Hematopoietic multipotent progenitor cell treated with erythropoietin and hydrocortisone succinate and interleukin-3 and kit ligand, for 15 days (in vitro differentiated cells): ENCODE data around the gene TCN2.
"Not testable (repeated sequence)": the region's sequence is repeated elsewhere in the genome, so short reads cannot be mapped to it uniquely, and the experiment has no call there.

Experiments
- DNase-seq: peaks from one replicate; pipeline ENCODE4 v3.0.0-alpha.2; 2015; ENCODE audit warnings: low spot score

The TCN2 gene

DNA sequence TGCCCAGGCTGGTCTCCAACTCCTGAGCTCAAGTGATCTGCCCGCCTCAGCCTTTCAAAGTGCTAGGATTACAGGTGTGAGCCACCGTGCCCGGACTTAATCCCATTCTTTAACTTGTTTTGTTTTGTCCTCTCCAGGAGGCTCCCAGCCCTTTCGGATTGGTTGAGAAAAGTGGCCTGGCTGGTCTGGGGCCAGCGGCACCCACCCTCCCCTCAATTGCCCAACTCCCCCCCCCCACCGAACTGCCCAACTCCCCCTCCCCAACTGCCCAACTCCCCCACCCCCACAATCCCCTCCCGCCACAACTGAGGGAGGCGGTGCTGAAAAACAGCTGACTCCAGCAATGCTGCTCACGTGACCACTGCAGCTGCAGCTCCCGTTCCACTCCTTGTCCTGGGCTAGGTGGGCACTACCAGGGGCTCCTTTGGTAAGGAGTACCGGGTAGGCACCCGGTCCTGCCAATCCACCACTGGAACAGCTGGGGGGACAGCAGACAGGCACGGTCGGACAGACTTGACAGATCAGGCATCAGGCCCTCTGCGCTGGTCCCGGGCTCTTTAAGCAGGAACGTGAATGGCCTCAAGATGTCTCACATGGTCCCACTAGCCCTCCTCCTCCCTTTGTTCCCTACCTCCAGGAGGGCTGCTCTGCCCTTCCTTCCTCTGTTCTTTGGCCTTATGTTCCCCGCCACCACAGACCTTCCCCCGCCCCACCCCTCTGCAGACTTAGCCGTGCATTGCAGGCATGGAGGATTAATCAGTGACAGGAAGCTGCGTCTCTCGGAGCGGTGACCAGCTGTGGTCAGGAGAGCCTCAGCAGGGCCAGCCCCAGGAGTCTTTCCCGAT is at the start of gene TCN2:
TSS of gene TCN2 (plus strand) at position 720 of the 845 bp plus-strand sequence. CDS start 158 bp downstream, outside the sequence.
- peak; percentile 33 for DNase-seq

DNA sequence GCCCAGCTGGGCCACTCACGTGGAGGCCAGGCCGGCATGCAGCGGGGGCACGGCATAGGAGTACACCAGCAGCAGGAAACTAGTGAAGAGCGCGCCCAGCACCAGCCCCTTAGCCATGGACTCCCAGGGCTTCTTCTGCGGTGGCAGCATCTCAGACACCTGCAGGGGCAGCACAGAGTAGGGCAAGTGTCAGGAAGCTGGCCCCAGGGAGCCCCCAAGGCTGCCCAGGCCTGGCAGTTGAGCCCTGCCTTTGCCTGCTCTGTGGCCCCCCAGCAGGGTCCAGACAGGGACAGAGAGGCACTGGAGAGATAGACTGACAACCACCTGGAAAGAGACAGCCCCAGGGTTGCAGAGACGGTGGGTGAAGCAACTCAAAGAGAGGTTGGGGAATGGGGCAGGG is 49.7 kb upstream of the TCN2 start:
- no peak for DNase-seq

DNA sequence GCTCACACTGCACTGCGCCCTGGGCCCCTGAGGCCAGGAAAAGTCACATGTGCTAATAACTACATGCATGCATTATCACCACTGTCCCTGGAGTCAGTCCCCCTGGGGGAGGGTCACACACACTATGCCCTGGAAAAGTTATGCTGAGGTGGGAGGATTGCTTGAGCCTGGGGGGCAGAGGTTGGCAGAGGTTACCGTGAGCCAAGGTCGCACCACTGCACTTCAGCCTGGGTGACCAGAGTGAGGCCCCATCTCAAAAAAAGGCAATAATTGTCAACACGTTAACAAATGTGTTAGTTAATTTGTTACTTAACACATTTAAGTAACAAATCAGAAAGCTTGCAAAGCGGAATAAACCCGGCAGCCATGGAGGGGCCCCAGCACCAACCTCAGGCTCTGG is 47.1 kb upstream of the TCN2 start:
- no peak for DNase-seq

DNA sequence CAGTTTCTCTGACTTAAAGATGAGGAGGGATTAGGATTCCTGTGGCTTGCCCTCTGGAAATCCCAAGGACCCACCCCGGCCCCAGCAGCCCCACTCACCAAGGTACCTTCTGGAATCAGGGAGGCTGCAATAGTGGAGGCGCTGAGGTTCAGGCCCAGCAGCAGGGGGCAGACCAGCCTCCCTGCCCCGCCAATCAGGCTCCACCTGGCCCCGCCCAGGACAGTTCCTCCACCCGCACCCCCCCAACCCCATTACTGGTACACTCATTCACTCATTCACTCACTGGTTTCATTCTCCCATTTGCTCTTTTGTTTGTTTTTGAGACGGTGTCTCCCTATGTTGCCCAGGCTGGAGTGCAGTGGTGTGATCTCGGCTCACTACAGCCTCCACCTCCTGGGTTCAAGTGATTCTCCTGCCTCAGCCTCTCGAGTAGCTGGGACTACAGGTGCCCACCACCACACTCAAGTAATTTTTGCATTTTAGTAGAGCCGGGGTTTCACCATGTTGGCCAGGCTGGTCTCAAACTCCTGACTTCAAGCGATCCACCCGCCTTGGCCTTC is 46.3 kb upstream of the TCN2 start:
- peak; percentile 65 for DNase-seq

DNA sequence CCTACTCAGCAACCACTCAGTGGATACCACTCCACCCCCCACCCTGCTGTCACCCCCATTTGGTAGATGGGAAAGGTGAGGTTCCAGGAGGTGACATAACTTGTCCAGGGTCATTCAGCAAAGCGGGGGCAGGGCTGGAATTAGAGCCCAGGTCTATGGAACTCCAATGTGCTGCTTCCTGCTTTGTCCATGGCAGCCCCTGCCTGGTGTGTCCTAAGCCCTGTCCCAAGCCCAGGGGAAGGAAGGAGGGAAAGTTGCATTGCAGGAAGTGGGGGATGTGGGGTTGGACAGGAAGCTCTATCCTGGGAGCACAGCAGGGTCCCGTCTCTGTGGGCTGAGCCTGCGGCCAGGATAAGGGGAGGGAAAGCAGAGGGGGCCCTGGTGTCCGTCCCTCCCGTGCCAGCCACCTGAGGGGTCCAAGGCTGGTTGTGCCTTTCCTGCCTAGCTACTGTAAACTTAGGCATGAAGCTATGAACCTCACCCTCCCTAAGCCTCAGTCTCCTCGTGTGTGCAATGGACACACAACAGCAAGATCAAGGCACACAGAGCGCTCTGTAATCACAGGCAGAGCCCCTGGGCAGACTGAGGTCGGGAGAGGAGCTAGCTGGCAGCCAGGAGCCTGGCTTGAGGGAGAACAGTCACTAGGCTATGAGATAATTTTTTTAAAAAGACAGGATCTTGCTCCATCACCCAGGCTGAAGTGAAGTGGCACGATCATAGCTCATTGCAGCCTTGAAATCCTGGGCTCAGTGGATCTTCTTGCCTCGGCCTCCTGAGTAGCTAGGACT is 45.4 kb upstream of the TCN2 start:
- peak; percentile 51 for DNase-seq

DNA sequence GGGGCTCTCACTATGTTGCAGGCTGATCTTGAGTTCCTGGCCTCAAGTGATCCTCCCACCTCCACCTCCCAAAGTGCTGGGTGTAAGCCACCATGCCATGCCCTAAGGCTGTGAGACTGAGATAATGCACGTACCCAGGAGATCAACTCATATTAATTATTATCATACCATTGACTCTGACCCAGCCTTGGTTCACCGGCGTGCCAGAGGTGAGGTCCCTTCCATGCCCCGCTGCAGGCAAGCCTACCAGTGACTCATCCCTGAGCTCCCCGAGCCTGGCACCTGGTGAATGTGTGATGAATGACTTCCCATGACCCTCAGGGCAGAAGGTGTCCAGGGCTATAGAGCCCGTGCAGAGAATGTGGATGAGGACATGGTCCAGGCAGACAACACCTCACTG is 44.6 kb upstream of the TCN2 start:
- DNase-seq, result peak; percentile 78

DNA sequence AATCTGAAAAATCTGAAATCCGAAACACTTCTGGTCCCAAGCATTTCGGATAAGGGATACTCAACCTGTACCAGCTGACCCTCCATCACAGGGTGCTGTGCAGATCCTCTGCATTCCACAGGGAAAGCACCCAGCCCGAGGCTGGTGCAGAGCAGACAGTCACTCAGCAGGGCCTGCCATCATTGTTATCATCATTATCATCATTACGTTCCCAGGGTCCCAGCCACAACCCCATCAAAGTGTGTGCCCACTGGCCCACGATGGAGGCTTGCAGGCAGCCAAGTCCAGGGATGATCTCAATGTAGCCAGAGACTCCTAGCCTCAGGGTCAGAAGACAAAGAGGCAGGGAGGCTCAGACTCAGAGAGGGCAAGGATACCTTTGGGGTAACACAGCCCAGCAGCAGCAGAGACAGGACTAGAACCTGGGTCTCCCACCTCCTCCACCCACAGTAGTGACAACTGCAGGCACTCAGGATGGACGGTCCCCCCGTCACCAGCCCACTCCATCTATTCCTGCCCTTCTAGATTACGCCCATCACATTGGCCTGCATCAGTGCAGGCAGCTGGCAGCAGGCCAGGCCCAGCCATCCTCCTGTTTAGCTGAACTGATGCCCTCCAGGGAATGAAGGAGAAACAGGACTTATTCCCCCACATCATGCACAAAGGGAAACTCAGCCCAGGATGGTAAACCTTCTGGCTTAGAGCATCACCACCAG is 42.8 kb upstream of the TCN2 start:
- DNase-seq, result peak; percentile 46

DNA sequence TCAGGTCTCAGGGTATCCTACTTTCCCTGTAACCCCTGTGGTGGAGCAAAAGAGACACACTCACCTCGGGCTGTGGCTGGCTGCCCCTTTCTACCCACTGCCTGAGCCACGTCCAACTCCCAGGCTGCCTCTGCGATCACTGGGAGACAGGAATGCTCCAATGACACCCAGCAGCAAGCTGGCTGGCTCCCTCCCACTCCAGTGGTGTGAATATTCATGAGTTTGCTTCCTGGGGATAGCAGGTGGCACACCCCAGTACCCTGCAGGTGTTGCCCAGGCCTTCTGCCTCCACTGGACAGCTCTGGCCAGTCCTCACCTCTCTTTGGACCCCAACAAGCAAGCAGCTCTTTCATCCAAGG is 42.2 kb upstream of the TCN2 start:
- DNase-seq, result no peak

DNA sequence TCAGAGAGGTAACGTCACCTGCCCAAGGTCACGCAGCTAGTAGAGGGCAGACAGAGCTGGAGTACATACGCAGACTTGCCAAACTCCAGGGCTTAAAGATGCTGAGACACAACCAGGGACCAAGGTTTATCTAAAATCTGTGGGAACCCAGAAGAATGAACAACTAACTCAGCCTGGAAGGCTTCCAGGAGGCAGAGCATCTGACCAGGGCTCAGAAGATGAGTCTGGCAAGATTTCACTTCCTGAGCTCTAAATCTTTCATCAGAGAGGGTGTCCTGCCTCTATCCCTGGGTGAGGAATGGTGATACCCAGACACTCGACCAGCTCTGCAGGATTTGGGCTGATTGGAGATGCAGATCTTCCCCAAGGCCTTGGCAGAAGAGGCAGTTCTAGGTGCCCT is 41.6 kb upstream of the TCN2 start:
- no peak for DNase-seq

DNA sequence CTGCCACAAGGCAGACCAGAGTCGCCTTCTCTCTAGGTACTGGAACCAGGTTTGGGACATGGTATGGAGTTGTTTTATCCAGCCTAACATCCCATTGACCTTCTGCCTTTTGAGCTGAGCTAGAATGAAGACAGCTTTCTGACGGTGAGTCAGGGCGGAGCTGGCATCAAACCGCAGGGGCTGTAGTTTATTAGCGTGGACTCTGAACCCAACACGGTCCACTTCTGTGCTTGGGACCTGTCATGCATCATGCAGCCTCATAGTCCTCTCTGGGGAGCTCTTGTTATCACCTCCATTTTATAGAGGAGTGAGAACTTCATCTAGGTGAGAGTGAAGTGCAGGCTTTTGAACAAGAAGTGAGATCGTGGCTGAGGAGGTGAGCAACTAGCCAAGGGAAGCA is 40.8 kb upstream of the TCN2 start:
- DNase-seq, result no peak

DNA sequence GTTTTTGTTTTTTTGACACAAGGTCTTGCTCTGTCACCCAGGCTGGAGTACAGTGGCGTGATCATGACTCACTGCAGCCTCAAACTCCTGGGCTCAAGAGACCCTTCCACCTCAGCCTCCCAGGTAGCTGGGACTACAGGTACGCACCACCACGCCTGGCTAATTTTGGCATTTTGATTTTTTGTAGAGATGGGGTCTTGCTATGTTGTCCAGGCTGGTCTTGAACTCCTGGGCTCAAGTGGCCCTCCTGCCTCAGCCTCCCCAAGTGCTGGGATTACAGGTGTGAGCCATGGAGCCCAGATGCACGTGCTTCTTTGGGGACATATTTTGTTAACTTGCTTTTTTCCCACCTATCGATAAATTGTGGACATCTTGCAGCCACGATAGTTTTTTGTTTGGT is 39.7 kb upstream of the TCN2 start:
- DNase-seq, result not testable (repeated sequence)

DNA sequence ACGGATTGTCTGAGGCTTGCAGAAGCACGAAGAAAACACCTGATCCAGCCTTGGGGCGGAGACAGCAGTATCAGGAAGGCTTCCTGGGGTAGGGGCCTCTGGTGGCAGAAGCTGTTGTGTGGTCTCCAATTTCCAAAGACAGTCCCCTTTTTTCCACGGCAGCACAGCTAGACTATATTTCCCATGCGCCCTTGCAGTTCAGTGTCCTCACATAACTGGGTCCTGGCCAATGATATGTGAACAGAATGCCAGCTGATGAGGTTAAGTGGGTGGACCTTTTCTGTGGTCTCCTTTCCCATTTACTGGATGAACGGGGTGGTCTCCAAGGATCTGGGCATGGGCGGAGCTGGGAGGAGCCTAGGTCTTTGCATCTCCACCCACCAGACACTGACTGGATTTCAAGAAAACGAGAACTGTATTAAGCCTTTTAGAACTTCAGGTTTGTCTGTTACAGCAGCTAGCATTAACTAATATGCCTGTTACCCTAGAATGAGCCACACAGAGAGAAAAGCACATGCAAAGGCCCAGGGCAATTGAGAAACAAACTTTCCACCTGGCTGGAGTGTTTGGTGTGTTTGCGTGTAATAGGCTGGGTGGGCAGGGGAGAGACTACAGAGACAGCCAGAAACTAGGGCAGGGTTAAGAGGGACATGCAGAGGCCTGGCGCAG is 38.7 kb upstream of the TCN2 start:
- no peak for DNase-seq

DNA sequence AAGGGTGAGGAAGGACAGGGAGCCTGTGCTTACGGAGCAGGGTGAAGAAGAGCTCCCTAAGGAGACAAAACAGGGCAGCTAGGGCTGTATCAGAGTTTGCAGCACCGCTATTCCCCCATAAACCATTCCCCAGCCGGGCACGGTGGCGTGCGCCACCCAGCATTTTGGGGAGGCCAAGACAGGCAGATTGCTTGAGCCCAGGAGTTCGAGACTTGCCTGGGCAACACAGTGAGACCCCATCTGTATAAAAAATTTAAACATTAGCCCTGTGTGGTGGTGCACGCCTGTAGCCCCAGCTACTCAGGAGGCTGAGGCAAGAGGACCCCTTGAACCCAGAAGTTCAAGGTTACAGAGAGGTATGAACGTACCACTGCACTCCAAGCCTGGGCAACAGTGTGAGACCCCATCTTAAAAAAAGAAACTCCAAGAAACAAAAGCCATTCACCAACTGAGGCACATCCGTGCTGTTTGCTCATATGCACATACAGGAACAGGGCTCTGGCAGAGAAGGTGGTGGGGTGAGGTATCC is 37.2 kb upstream of the TCN2 start:
- DNase-seq, result no peak

DNA sequence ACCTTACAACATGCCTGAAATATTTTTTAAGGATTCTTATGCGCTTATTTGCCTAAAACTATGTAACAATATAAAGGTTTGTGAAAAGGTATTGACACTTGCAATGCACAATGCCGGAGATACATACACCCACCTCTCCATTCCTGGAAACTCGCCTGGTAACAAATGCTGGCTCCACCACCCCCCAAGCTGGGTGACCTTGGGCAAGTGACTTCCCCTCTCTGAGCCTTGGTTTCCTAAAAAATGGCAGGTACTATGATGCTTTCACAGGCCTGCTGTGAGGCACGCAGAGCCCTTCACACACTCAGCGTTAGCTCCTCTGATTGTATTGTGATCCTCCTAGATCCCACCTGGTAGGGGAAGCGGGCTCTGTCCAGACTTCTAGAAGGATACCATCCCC is 34.8 kb upstream of the TCN2 start:
- no peak for DNase-seq

DNA sequence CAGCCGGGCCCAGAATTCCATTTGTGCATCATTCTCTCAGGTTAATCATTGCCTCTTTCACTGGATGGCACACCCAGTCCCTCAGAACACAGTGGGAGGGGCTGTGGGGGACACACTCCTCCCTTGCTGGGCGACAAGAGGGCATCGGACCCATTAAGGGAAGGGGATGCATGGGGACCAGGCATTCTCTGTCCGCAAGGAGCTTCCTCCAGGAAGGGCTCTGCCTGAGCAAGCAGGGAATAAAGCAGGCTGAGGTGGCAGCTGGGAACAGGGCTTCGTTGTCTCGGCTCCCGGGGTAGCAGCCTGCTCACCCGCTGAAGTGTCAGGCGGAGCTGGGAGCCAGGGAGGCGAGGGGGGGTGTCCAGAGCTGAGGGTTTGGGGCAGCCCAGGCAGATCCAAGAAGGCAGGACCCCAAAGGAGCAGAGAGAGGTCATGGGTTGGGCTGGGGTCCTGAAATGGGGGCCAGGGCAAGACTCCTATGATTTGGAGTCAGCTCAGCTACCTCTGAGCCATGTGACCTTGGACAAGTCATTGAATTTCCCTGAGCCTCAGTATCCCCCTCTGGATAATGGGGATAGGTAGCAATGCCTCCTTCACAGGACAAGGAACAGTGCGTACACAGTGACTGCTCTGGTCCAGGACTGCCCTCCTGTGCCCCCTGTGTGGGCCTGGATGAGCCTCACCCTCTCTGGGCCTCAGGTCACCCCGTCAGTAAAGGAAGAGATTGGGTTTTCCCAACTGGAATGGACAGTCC is 34.0 kb upstream of the TCN2 start:
- no peak for DNase-seq

DNA sequence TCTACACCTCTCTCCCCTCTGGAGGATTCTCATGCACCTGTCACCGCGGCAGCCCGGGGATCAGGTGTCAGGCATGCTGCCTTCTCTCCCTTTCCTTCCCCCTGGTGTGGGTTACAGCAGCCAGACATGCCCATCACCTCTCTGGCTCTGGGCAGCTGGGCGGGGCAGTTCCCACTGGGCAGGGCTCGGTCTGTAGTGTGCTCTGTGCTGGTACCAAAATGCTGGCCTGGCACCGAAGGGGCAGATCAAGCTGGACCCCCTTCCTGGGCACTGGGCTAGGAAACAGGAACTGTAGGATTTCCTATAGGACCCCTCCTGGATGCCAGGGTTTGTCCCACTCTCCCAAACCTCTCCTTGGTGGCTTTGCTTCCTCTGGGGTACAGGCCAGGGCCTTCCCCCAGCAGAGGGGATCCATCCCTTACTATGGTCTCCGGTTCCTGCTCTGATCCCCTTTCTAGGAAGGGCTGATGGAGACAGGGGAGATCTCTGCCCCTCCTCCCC is 33.3 kb upstream of the TCN2 start:
- DNase-seq, result no peak

DNA sequence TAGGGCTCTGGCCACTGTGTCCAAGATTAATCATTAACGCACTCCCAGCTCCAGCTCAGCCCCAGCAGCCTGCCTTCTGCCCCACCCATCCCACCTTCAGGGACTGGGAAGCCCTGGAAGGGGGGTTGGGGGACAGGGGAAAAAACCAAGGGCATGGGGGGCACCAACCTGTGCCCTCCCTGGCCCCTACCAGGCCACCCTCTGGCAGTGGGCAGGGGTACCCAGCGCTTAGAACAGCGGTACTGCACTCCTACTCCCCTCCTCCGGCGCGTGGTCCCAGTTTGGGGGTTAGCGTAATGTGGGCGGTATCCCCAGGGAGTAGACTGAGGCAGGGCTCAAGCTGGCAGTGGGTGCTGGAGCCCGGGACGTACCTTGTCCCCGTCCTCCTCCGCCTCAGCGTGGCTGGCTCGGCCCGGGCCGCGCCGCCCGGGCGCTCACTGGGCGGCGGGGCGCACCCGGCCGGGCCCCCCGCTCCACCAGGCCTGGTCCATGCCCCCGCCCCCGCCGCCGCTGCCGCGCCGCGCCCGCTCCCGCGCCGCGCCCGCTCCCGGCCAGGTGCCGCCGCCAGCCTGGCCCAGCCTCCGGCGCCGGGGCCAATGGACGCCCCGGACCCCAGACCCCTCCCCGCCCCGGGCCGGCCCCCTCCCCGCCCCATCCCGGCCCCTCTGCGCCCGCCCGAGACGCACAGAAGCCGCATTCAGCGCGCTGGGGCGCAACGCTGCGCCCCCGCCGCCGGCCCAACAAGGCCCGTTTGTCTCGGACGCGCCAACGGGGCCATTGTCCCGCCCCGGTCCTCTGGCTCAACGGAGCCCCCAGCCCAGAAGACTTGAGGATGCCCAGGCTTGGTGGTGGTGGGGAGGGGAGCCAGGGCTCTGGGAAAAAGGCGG is 32.6 kb upstream of the TCN2 start, which contains the start of gene GAL3ST1:
TSS of gene GAL3ST1 (minus strand) at position 571 of the 887 bp plus-strand sequence. CDS start 17,273 bp downstream, outside the sequence.
- DNase-seq, result no peak

DNA sequence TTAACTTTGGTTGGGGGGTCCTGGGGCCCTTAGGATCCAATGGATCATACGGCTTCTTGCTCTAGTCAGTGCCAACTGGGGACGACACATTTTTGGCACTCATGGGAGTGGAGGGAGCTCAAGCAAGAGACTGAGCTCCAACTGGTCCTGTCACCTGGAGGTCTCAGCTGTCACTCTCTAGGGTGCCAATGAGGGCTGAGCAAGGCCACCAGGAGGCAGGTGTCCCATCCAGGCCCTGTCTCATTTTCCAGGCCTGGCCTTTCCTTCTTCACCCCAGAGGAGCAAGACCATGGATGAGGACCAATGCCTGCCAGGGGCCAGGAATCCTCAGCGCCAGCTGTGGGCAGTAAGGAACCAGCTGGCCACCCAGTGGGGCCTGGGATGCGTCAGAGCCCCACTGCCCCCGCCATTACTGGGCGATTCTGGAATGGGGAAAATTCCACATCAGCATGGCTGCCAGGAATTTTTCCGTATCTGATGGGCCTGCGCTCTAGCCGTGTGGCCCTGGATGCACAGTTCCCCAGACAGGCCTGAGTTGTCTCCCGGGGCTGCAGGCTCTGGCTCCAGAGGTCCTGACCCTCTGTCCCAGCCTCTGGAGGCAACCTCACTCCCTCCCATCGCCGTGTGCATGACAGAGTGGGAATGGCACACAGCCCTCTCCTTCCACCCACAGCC is 31.8 kb upstream of the TCN2 start:
- DNase-seq, result no peak

DNA sequence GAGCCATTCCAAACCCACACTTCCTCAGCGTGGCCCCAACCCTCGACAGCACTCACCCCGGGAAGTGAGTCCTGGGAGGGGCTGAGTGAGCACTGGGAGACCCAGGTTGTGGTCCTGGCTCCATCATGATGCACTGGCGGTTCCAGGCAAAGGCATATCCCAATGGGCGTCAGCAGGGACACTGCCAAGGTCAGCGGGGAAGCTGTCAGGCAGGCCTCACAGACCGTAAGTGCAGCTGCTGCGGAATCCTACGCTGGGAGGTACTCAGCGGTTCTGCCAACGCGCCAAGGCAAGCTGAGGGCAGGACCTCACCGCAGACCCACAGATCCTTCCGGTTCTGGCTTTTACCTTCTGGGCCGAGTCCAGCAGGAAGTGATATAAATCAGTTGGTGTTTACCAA is 31.1 kb upstream of the TCN2 start:
- DNase-seq, result no peak
